ENCODE results near the gene KCNS3. TPM values are rescaled to one million over a fixed set of nuclear protein-coding genes. Genes with fewer than 3 reads are reported as not detected.

The KCNS3 gene
- polyA plus RNA-seq, 1 of the 3 experiments (the other 2 are of a cell fraction) = 0.07 TPM

DNA sequence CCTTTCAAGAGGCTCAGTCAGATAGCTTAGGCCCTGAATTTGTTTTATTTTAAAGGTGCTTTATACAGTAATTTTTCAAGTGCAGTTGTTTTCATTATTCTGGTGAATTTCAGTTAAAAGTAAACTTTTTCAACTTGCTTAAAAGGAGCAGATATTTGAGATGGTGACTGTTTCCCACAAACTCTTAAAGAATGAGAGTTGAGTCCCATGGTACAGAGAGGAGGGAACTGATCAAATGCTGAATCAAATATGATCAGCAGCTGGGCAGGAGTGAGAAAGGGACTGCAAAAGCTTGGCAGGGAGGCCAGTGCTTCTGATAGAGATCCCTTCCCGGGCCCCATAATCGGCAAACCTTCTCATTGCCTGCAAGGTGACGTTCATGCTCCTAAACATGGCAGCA, 91.2 kb downstream of the KCNS3 start:
- Histone ChIP-seq H3K4me1 (ENCODE audit: control insufficient read depth in 1 of 2, insufficient read depth in 2 of 2, low read depth in 1 of 2, low read length in 1 of 2) (peaks cover 0 to 4% of the 10 kb centered on the region in 2 experiments; a peak in 1 of 4 replicates), H3F3A (replicated peaks; ENCODE audit: insufficient read depth) (no peaks in the 10 kb centered on the region), H3K36me3 (replicated peaks in 1 of 2; ENCODE audit: control insufficient read depth in 1 of 2, insufficient read depth in 2 of 2, low read length in 1 of 2) (no peaks in the 10 kb centered on the region), H4K20me1 (ENCODE audit: insufficient read depth) (no peaks in the 10 kb centered on the region), H2AFZ (ENCODE audit: low read depth) (no peak overlapping the region), H3K9me3 (no peaks in the 10 kb centered on the region), H3K9ac (no peak overlapping the region), H3K79me2 (ENCODE audit: insufficient read depth) (no peaks in the 10 kb centered on the region), H3K4me2 (no peak overlapping the region), H3K27ac (ENCODE audit: low read depth in 2 of 2, low read length in 1 of 2) (no peak overlapping the region), H3K27me3 (ENCODE audit: insufficient read depth) (no peaks in the 10 kb centered on the region), H3K4me3 (ENCODE audit: low read depth in 2 of 2, low read length in 1 of 2) (no peak overlapping the region), H3K9me2 (no peaks in the 10 kb centered on the region)
- ChIA-PET POLR2A (no interaction called here), CTCF (no interaction called here)
- DNase-seq = no peak
- TF ChIP-seq FOXM1 (IDR thresholded peaks at IDR 0.05; ENCODE audit: low read depth) (no peak), ZBTB33 (IDR thresholded peaks at IDR 0.05; ENCODE audit: borderline replicate concordance, low read depth) (no peak), CTCF (IDR thresholded peaks at IDR 0.05) (no peak), RFX5 (IDR thresholded peaks at IDR 0.05; ENCODE audit: low read length) (no peak), EZH2phosphoT487 (IDR thresholded peaks at IDR 0.05; ENCODE audit: borderline replicate concordance, low read depth) (no peak), EP300 (IDR thresholded peaks at IDR 0.05; ENCODE audit: borderline replicate concordance in 1 of 2, low read depth in 1 of 2, low read length in 1 of 2) (no peak), SIN3A (IDR thresholded peaks at IDR 0.05; ENCODE audit: borderline replicate concordance, low read depth, low read length) (no peak), RXRA (IDR thresholded peaks at IDR 0.05; ENCODE audit: borderline replicate concordance, low read depth) (no peak), NRF1 (IDR thresholded peaks at IDR 0.05; ENCODE audit: low read depth, low read length) (no peak), SMC3 (IDR thresholded peaks at IDR 0.05; ENCODE audit: low read depth, low read length) (no peak), PBX3 (IDR thresholded peaks at IDR 0.05) (no peak), MEF2A (IDR thresholded peaks at IDR 0.05; ENCODE audit: borderline replicate concordance, low read depth) (no peak), CHD2 (IDR thresholded peaks at IDR 0.05; ENCODE audit: low read length, partially characterized antibody) (no peak), ELF1 (IDR thresholded peaks at IDR 0.05) (no peak), NFIC (IDR thresholded peaks at IDR 0.05; ENCODE audit: borderline replicate concordance) (no peak), YY1 (IDR thresholded peaks at IDR 0.05; ENCODE audit: low read depth) (no peak), FOSL2 (IDR thresholded peaks at IDR 0.05; ENCODE audit: borderline replicate concordance, low read depth) (no peak)
- TF ChIP-seq, protein P1, sequence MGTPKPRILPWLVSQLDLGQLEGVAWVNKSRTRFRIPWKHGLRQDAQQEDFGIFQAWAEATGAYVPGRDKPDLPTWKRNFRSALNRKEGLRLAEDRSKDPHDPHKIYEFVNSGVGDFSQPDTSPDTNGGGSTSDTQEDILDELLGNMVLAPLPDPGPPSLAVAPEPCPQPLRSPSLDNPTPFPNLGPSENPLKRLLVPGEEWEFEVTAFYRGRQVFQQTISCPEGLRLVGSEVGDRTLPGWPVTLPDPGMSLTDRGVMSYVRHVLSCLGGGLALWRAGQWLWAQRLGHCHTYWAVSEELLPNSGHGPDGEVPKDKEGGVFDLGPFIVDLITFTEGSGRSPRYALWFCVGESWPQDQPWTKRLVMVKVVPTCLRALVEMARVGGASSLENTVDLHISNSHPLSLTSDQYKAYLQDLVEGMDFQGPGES (IDR thresholded peaks at IDR 0.05; ENCODE audit: low read depth, low read length) = no peak
- TF ChIP-seq, protein P2, sequence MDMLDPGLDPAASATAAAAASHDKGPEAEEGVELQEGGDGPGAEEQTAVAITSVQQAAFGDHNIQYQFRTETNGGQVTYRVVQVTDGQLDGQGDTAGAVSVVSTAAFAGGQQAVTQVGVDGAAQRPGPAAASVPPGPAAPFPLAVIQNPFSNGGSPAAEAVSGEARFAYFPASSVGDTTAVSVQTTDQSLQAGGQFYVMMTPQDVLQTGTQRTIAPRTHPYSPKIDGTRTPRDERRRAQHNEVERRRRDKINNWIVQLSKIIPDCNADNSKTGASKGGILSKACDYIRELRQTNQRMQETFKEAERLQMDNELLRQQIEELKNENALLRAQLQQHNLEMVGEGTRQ (IDR thresholded peaks at IDR 0.05; ENCODE audit: borderline replicate concordance, low read depth, low read length) = no peak
- 23% methylated on average over 3 of the region's 3 CpGs for WGBS (ENCODE audit: low lambda C conversion rate)
